Measurements from ENCODE around the gene CERCAM. TPM values are rescaled to one million over a fixed set of nuclear protein-coding genes. Genes with fewer than 3 reads are reported as not detected.

Gene CERCAM
- total and polyA plus RNA-seq, 2 experiments from 2014 or later = 525 to 596 TPM

- no peaks in the 10 kb centered on the region for H3F3A ChIP-seq (ENCODE audit: insufficient read depth)
- no peaks in the 10 kb centered on the region; the same call in 1 of the 2 replicates for H3K36me3 ChIP-seq (ENCODE audit: low read depth)
- no peak overlapping the region for H3K27ac ChIP-seq
- H3K4me1 ChIP-seq (ENCODE audit: insufficient read depth) = no peaks in the 10 kb centered on the region
- in situ Hi-C loops (cut with MboI) = no loop called here
- H3K9me2 ChIP-seq (ENCODE audit: insufficient read depth) = no peaks in the 10 kb centered on the region
- H3K9ac ChIP-seq = no peak overlapping the region
- no peaks in the 10 kb centered on the region for H3K9me3 ChIP-seq (ENCODE audit: low read depth)
- no peak overlapping the region for H3K4me3 ChIP-seq
- TF ChIP-seq EZH2 (IDR thresholded peaks at IDR 0.05; ENCODE audit: insufficient read depth, poor library complexity, severe bottlenecking) (no peak), EZH2phosphoT487 (IDR thresholded peaks at IDR 0.05; ENCODE audit: insufficient read depth, low read depth) (no peak)
- H3K27me3 ChIP-seq (replicated peaks; ENCODE audit: insufficient read depth) = no peaks in the 10 kb centered on the region
- no peak for DNase-seq
- no peak overlapping the region for H2AFZ ChIP-seq
- H3K4me2 ChIP-seq (ENCODE audit: unreplicated experiment) = no peak overlapping the region
- 75 to 76% methylated on average over 8 of the region's 8 CpGs for WGBS, 2 experiments (ENCODE audit: low coverage in 1 of 2, low lambda C conversion rate in 2 of 2, missing lambda C conversion rate in 2 of 2)
- H4K20me1 ChIP-seq (ENCODE audit: insufficient read depth) = no peaks in the 10 kb centered on the region
- peaks cover 25% of the 10 kb centered on the region for H3K79me2 ChIP-seq (ENCODE audit: insufficient read depth)
Measured at GRCh38 chr9:128383791-128384190, 36.9 kb upstream of the CERCAM start.

GRCh38 chr9:128384801-128385495 lies 35.7 kb upstream of the CERCAM start:
- Histone ChIP-seq H3K9ac (no peak overlapping the region), H3K9me3 (ENCODE audit: low read depth) (no peaks in the 10 kb centered on the region), H3K4me1 (ENCODE audit: insufficient read depth) (no peaks in the 10 kb centered on the region), H3K27ac (no peak overlapping the region), H3K79me2 (ENCODE audit: insufficient read depth) (peaks cover 25% of the 10 kb centered on the region), H3K27me3 (replicated peaks; ENCODE audit: insufficient read depth) (no peaks in the 10 kb centered on the region), H3K4me2 (ENCODE audit: unreplicated experiment) (no peak overlapping the region), H3F3A (ENCODE audit: insufficient read depth) (no peaks in the 10 kb centered on the region), H4K20me1 (ENCODE audit: insufficient read depth) (no peaks in the 10 kb centered on the region), H3K36me3 (ENCODE audit: low read depth) (no peaks in the 10 kb centered on the region; the same call in 1 of the 2 replicates), H2AFZ (no peak overlapping the region), H3K4me3 (no peak overlapping the region), H3K9me2 (ENCODE audit: insufficient read depth) (no peaks in the 10 kb centered on the region)
- peak; percentile 11 for DNase-seq
- TF ChIP-seq EZH2phosphoT487 (IDR thresholded peaks at IDR 0.05; ENCODE audit: insufficient read depth, low read depth) = no peak
- no peak for TF ChIP-seq EZH2 (IDR thresholded peaks at IDR 0.05; ENCODE audit: insufficient read depth, poor library complexity, severe bottlenecking)
- WGBS, 2 experiments (ENCODE audit: low coverage in 1 of 2, low lambda C conversion rate in 2 of 2, missing lambda C conversion rate in 2 of 2) = 89 to 91% methylated on average over 7 of the region's 7 CpGs
- in situ Hi-C loops (cut with MboI) = no loop called here

GRCh38 chr9:128385496-128386460 lies 34.9 kb upstream of the CERCAM start:
- no peaks in the 10 kb centered on the region for H4K20me1 ChIP-seq (ENCODE audit: insufficient read depth)
- no peaks in the 10 kb centered on the region; the same call in 1 of the 2 replicates for H3K36me3 ChIP-seq (ENCODE audit: low read depth)
- TF ChIP-seq EZH2phosphoT487 (IDR thresholded peaks at IDR 0.05; ENCODE audit: insufficient read depth, low read depth) = no peak
- no peak for TF ChIP-seq EZH2 (IDR thresholded peaks at IDR 0.05; ENCODE audit: insufficient read depth, poor library complexity, severe bottlenecking)
- in situ Hi-C loops (cut with MboI) = no loop called here
- H3K4me2 ChIP-seq (ENCODE audit: unreplicated experiment) = no peak overlapping the region
- no peak overlapping the region for H3K9ac ChIP-seq
- H3K27me3 ChIP-seq (replicated peaks; ENCODE audit: insufficient read depth) = no peaks in the 10 kb centered on the region
- no peaks in the 10 kb centered on the region for H3K9me3 ChIP-seq (ENCODE audit: low read depth)
- peaks cover 18% of the 10 kb centered on the region; the same call in 1 of the 2 replicates for H3K79me2 ChIP-seq (ENCODE audit: insufficient read depth)
- no peaks in the 10 kb centered on the region for H3K9me2 ChIP-seq (ENCODE audit: insufficient read depth)
- H3K4me3 ChIP-seq = no peak overlapping the region
- DNase-seq = peak; percentile 51
- H3K4me1 ChIP-seq (ENCODE audit: insufficient read depth) = no peaks in the 10 kb centered on the region
- H3K27ac ChIP-seq = no peak overlapping the region
- no peak overlapping the region for H2AFZ ChIP-seq
- WGBS, 2 experiments (ENCODE audit: low coverage in 1 of 2, low lambda C conversion rate in 2 of 2, missing lambda C conversion rate in 2 of 2) = 68 to 77% methylated on average over 18 of the region's 18 CpGs
- H3F3A ChIP-seq (ENCODE audit: insufficient read depth) = no peaks in the 10 kb centered on the region

GRCh38 chr9:128388150-128388549 lies 32.5 kb upstream of the CERCAM start:
- H2AFZ ChIP-seq = no peak overlapping the region
- H3F3A ChIP-seq (ENCODE audit: insufficient read depth) = no peaks in the 10 kb centered on the region
- no peaks in the 10 kb centered on the region for H3K9me2 ChIP-seq (ENCODE audit: insufficient read depth)
- no peaks in the 10 kb centered on the region for H3K4me1 ChIP-seq (ENCODE audit: insufficient read depth)
- H3K36me3 ChIP-seq (ENCODE audit: low read depth) = no peaks in the 10 kb centered on the region; the same call in 1 of the 2 replicates
- no peak for DNase-seq
- no peaks in the 10 kb centered on the region for H3K27me3 ChIP-seq (replicated peaks; ENCODE audit: insufficient read depth)
- in situ Hi-C loops (cut with MboI) = no loop called here
- H3K27ac ChIP-seq = no peak overlapping the region
- no peaks in the 10 kb centered on the region for H3K79me2 ChIP-seq (ENCODE audit: insufficient read depth)
- H3K9ac ChIP-seq = no peak overlapping the region
- H3K9me3 ChIP-seq (ENCODE audit: low read depth) = no peaks in the 10 kb centered on the region
- WGBS, 2 experiments (ENCODE audit: low coverage in 1 of 2, low lambda C conversion rate in 2 of 2, missing lambda C conversion rate in 2 of 2) = 88 to 89% methylated on average over 10 of the region's 10 CpGs
- TF ChIP-seq EZH2phosphoT487 (IDR thresholded peaks at IDR 0.05; ENCODE audit: insufficient read depth, low read depth) (no peak), EZH2 (IDR thresholded peaks at IDR 0.05; ENCODE audit: insufficient read depth, poor library complexity, severe bottlenecking) (no peak)
- no peak overlapping the region for H3K4me3 ChIP-seq
- H4K20me1 ChIP-seq (ENCODE audit: insufficient read depth) = no peaks in the 10 kb centered on the region
- H3K4me2 ChIP-seq (ENCODE audit: unreplicated experiment) = no peak overlapping the region
